Measurements from ENCODE around the gene CAPN2.

DNA sequence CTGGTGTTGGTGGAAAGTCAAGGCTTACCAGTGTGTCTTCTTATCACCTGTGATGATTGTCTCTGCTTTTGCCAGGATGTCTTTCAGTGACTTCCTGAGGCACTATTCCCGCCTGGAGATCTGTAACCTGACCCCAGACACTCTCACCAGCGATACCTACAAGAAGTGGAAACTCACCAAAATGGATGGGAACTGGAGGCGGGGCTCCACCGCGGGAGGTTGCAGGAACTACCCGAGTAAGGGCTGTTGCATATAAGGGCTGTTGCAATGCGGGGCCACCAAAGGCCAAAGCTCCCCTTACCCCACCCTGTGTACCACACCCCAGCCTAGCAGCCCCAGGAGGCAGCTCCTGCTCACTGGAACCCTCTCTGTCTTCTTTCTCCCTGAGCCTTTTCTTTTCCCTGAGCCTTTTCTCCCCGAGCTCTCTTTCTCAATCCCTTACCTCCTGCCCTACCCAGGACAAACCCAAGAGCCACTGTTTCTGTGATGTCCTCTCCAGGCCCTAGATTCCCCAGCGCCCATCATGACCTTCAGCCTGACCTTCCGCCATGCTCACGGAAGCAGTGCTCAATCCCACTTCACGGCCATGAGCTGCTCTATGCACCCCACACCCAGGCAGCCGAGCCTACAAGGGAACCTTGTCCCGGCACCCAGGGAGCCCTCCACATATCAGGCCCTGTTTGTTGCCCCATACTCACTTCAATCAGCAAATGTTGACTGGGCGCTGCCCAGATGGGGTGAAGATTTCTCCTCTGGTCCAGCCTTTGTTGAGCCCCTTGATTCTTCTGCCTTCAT, 40.6 kb downstream of the CAPN2 start:
- TF ChIP-seq, protein P1, sequence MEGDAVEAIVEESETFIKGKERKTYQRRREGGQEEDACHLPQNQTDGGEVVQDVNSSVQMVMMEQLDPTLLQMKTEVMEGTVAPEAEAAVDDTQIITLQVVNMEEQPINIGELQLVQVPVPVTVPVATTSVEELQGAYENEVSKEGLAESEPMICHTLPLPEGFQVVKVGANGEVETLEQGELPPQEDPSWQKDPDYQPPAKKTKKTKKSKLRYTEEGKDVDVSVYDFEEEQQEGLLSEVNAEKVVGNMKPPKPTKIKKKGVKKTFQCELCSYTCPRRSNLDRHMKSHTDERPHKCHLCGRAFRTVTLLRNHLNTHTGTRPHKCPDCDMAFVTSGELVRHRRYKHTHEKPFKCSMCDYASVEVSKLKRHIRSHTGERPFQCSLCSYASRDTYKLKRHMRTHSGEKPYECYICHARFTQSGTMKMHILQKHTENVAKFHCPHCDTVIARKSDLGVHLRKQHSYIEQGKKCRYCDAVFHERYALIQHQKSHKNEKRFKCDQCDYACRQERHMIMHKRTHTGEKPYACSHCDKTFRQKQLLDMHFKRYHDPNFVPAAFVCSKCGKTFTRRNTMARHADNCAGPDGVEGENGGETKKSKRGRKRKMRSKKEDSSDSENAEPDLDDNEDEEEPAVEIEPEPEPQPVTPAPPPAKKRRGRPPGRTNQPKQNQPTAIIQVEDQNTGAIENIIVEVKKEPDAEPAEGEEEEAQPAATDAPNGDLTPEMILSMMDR (IDR thresholded peaks at IDR 0.05), result no peak
- TF ChIP-seq POLR2A (IDR thresholded peaks at IDR 0.05), result no peak
